HL-60/S4 treated with phorbol 12-myristate 13-acetate at 8.2 ng/mL for 4 days and 3 days (cell line): ENCODE data around the gene USP31.

Source experiments
- in situ Hi-C: fragments of 300-500 bp; cut with MboI; formaldehyde crosslinking; loops from 2 replicates; pipeline ENCODE4 v1.15.0; 2022; ENCODE audit warnings: low sequenced_read_pairs

The USP31 gene

GRCh38 chr16:23069844-23070243 lies 79.4 kb downstream of the USP31 start:
- in situ Hi-C loops, result no loop called here

GRCh38 chr16:23068079-23068736 lies 81.0 kb downstream of the USP31 start:
- in situ Hi-C loops, result no loop called here

GRCh38 chr16:23066676-23067075 lies 82.6 kb downstream of the USP31 start:
- in situ Hi-C loops, result no loop called here

- in situ Hi-C loops, result no loop called here
These were observed 84.6 kb downstream of the USP31 start for GRCh38 chr16:23064639-23065038.

- in situ Hi-C loops, result no loop called here
These were observed 86.7 kb downstream of the USP31 start for GRCh38 chr16:23062524-23062923.

- in situ Hi-C loops, result no loop called here
These were observed 87.6 kb downstream of the USP31 start for GRCh38 chr16:23061669-23062068.

- in situ Hi-C loops, result no loop called here
These were observed 88.6 kb downstream of the USP31 start for GRCh38 chr16:23060458-23061320.

GRCh38 chr16:23059433-23059832 lies 89.8 kb downstream of the USP31 start:
- in situ Hi-C loops, result no loop called here

- in situ Hi-C loops, result no loop called here
These were observed 90.7 kb downstream of the USP31 start for GRCh38 chr16:23058576-23058975.

GRCh38 chr16:23057013-23057596 lies 92.1 kb downstream of the USP31 start:
- in situ Hi-C loops, result no loop called here

- in situ Hi-C loops, result no loop called here
These were observed 93.8 kb downstream of the USP31 start for GRCh38 chr16:23055481-23055880.

GRCh38 chr16:23052908-23053580 lies 96.2 kb downstream of the USP31 start:
- in situ Hi-C loops, result no loop called here

- in situ Hi-C loops, result no loop called here
These were observed 97.0 kb downstream of the USP31 start for GRCh38 chr16:23052221-23052620.

- in situ Hi-C loops, result no loop called here
These were observed 97.7 kb downstream of the USP31 start for GRCh38 chr16:23051587-23051986.

GRCh38 chr16:23048164-23048563 lies 101.1 kb downstream of the USP31 start:
- in situ Hi-C loops, result no loop called here

- in situ Hi-C loops, result no loop called here
These were observed 104.2 kb downstream of the USP31 start for GRCh38 chr16:23045025-23045424.

- in situ Hi-C loops, result no loop called here
These were observed 109.0 kb downstream of the USP31 start for GRCh38 chr16:23040246-23040645.

- in situ Hi-C loops, result no loop called here
These were observed 110.1 kb downstream of the USP31 start for GRCh38 chr16:23039118-23039517.

GRCh38 chr16:23035240-23035639 lies 114.0 kb downstream of the USP31 start:
- in situ Hi-C loops, result no loop called here

GRCh38 chr16:23031508-23032098 lies 117.6 kb downstream of the USP31 start:
- in situ Hi-C loops, result no loop called here
